ENCODE measurements around the gene NUP188.
"Not testable (repeated sequence)": the region's sequence is repeated elsewhere in the genome, so short reads cannot be mapped to it uniquely, and the experiment has no call there.

NUP188 gene

DNA sequence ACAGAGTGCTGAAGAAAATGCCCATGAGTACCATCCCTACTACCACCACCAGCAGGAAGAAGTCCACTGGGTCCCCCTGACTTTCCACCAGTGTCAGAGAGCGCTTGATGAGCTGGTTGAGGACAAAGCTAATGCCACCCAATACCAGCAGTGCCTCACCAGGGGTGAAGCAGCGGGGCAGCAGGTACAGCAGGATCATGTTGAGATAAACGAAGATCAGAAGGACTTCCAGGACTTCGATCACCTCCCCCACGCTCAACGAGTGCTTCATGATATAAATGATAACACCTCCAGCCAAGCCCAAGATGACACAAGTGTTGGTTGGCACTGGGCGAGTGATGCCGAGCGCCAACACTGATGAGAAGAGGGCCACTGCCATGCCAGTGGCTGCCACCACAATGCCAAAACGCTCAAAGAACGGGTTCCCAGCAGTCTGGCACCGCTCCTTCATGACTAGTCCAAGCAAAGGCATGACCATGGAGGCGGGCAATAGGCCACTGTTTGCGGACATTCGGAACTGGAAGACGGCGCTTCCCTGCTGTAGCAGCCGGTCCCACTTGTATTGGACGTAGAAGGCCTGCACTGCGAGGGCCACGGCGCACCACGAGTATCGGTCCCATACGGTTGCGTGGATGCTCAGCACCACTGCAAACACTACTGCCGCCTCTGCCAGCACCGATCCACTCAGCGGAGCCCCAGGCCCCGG, 775 bp upstream of the NUP188 start:
- DNase-seq = peak; percentile 6

GRCh38 chr9:128947277-128947526, 297 bp upstream of the NUP188 start:
- no peak for DNase-seq

DNA sequence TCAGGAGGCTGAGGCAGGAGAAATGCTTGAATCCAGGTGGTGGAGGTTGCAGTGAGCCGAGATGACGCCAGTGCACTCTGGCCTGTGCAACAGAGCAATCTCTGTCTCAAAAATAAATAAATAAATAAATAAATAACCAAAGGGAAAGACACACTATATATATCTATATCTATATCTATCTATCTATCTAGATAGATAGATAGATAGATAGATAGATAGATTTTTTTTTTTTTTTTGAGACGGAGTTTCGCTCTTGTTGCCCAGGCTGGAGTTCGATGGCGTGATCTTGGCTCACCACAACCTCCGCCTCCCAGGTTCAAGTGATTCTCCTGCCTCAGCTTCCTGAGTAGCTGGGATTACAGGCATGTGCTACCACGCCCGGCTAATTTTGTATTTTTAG, 13.9 kb downstream of the NUP188 start:
- DNase-seq = not testable (repeated sequence)

GRCh38 chr9:128969491-128969890, 22.0 kb downstream of the NUP188 start:
- no peak for DNase-seq

GRCh38 chr9:128972956-128973355, 25.5 kb downstream of the NUP188 start:
- no peak for DNase-seq

GRCh38 chr9:128979111-128979510, 31.6 kb downstream of the NUP188 start:
- DNase-seq = no peak

DNA sequence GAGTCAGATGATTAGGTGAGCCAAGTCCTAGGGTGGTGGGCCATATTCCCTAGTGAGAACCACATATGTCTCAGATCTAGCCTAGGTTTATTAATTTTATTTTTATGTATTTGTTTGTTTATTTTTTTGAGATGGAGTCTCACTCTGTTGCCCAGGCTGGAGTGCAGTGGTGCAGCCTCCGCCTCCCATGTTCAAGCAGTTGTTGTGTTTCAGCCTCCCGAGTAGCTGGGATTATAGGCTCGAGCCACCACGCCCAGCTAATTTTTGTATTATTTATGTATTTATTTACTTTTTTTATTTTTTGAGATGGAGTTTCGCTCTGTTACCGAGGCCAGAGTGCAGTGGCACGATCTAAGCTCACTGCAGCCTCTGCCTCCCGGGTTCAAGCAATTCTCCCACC, 36.0 kb downstream of the NUP188 start:
- no peak for DNase-seq

DNA sequence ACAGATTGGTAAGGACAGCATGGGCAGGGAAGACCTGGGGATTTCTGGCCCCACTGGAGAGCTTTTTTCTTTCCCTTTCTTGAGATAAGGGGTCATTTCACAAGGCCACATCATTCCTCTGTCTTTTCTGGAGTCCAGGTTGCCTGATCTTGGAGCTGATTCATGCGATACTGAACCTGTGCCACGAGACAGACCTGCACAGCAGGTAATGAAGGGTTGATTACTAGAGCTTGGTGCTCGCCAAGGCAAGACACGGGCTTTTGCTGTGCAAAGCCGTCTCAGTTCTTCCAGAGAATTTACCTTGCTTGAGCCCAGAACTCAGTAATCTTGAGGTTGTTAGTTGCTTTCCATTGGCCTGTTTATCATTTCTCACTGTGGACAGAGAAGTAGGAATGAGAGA, 39.2 kb downstream of the NUP188 start:
- DNase-seq = no peak

GRCh38 chr9:128987805-128988204, 40.3 kb downstream of the NUP188 start:
- no peak for DNase-seq

- DNase-seq = no peak
Measured at GRCh38 chr9:128992995-128993394, 45.5 kb downstream of the NUP188 start.

- no peak for DNase-seq
Measured at GRCh38 chr9:128995791-128996190, 48.3 kb downstream of the NUP188 start.

DNA sequence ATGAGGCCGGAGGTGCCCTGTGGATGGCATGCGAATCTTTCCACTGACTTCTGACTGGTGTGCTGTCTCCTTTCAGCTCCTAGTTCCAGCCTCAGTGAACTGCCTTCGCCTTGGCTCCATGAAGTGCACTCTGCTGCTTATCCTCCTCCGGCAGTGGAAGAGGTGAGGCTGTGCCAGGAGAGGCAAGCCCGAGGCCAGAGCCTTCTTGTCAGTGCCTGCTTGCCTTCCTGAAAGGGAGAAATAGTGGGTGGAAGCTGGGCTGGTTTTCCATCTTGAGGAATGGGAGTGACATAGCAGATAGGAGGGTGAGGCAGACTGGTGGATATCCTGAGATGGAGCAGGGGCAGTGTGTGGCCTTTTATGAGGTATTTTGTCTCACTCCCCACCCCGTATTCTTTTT, 51.0 kb downstream of the NUP188 start:
- no peak for DNase-seq

- DNase-seq = no peak
Measured at GRCh38 chr9:128999581-129000206, 52.2 kb downstream of the NUP188 start.

- no peak for DNase-seq
Measured at GRCh38 chr9:129001504-129002325, 54.2 kb downstream of the NUP188 start.

- DNase-seq = no peak
Measured at GRCh38 chr9:129002992-129003391, 55.5 kb downstream of the NUP188 start.

DNA sequence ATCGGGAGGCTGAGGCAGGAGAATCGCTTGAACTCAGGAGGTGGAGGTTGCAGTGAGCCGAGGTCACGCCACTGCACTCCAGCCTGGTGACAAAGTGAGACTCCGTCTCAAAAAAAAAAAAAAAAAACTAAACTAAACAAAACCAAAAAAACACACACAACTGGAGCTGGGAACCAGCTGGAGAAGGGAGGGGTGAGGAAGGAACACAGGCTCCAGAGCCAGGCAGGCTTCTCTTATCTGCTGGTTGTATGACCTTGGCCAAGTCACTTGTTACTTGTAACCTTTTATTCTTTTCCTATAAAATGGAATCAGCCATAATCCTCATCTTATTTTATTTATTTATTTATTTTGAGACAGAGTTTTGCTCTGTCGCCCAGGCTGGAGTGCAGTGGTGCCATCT, 56.7 kb downstream of the NUP188 start:
- not testable (repeated sequence) for DNase-seq

DNA sequence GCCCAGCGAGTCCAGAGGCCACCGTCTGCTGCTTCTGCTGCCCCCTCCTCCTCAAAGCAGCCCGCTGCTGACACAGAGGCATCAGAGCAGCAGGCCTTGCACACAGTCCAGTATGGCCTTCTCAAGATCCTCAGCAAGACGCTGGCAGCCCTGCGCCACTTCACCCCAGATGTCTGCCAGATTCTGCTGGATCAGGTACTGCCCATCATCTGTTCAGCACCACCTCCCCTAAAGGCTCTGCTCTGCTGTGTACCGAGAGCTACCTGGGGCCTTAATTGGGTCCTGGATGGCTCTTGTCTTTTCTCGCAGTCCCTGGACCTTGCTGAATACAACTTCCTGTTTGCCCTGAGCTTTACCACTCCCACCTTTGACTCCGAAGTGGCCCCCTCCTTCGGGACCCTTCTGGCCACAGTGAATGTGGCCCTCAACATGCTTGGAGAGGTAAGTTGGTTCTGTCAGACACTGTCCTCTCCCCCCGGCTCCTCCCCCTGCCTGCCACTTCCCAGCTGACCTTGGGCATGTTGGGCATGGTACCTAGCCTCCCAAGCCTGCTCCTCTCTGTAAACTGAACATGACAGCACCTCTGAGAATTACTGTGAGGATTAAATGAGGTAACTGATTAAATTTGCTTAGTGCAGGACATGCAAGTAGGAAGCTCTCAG, 58.0 kb downstream of the NUP188 start:
- no peak for DNase-seq

DNA sequence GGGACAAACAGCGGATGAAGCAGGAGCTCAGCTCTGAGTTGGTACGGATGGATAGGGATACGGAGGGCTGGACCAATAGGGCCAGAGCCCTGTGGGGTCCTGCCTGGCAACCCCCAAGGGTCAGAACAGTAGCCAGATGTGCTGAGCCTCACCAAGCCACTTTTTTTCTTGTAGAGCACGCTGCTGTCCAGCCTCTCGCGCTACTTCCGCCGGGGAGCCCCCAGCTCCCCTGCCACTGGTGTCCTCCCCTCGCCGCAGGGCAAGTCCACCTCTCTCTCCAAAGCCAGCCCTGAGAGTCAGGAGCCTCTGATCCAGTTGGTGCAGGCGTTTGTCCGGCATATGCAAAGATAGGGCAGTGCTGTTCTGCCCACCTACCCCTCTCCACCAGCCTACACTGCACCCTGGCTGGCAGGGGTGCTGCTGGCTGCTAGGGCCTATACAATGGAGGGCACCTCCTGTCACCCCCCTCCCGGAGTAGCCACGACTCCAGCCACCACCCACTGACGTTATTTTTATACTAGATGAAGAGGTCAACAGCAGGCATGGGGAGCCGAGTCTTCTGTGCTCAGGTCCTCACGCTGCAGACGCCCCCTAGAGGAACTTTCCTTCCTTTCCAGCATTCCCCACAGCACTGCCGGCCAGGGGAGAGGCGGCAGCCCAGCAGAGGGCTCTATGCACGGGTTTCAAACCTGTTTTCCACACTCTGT, 59.0 kb downstream of the NUP188 start:
- peak; percentile 59 for DNase-seq

DNA sequence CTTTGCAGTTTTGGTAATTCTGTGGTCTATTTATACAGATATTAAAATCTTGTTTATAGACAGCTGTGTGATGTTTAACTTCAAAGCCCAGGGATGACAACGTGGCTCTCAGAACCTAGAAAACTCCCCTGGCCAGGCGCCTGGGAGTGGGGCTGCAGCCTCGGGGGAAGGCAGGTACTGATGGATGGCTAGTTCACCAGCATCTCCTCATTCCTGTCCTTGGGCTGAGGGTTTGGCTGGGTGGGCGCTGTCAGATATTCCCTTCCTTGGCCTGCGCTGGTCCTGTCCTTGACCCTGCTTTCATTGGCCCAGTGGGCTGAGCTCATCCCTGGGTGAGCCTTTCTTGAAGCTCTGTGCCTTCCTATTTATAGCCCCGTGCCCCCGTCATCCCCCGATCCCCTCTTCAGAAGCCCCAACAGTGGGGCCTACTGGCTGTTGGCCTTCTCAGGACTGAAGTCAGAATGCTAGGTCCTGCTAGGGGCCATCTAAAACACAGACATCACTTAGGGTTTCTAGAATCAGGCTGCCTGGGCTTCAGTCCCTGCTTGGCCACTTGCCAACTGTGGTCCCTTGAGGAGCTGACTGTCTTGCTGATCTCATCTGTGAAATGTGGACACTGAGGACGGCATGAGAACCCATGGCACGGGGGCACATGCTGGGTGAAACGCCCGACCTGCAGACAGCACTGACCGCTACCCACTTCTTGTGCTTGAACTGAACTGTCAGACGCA, 59.7 kb downstream of the NUP188 start:
- DNase-seq = no peak

- no peak for DNase-seq
Measured at GRCh38 chr9:129007766-129008468, 60.4 kb downstream of the NUP188 start.

GRCh38 chr9:129008469-129008965, 61.0 kb downstream of the NUP188 start:
- no peak for DNase-seq

All from inflammatory macrophage treated with lipopolysaccharide for 4 hours (primary cell).